Ovary (tissue), 3 donors: ENCODE measurements around the gene FBXL16.

Experiments
- POLR2A ChIP-seq: fragments of 450-650 bp; IDR thresholded peaks from one replicate; pipeline ENCODE4 v1.6.1; 2017; ENCODE audit warnings: antibody characterized with exemption, mild to moderate bottlenecking, moderate library complexity
- TF ChIP-seq, protein P1 (sequence below), 3 donors: fragments of 450-650 bp in 2 of 3; fragments of 200-600 bp in 1 of 3; IDR thresholded peaks; one replicate each; pipeline versions ENCODE4 v1.5.1 to v1.8.0; 2016 to 2022; ENCODE audit warnings: antibody characterized with exemption in 3 of 3, mild to moderate bottlenecking in 1 of 3
- donor health status: DM: no; HTN: no; CAD: no.

DNA sequence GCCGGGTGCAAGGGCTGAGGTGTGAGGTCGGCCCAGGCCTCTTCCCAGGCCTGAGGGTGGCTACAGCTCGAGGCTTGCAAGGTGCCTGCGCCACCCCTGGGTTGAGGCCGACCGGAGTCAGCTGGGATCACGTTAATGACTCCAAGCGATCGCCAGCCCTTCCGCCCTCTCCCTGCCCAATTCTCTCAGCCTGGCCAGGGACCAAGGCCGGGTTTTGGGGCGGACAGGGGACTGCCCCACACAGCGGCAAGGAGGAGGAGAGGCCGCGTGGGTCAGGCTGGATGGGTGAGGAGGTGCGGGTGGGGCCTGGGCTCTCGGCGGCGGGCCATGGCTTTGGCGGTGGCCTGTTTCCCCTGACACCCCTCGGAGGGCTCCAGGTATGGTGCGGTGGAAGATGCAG is 12.2 kb downstream of the FBXL16 start:
- TF ChIP-seq, protein P1, sequence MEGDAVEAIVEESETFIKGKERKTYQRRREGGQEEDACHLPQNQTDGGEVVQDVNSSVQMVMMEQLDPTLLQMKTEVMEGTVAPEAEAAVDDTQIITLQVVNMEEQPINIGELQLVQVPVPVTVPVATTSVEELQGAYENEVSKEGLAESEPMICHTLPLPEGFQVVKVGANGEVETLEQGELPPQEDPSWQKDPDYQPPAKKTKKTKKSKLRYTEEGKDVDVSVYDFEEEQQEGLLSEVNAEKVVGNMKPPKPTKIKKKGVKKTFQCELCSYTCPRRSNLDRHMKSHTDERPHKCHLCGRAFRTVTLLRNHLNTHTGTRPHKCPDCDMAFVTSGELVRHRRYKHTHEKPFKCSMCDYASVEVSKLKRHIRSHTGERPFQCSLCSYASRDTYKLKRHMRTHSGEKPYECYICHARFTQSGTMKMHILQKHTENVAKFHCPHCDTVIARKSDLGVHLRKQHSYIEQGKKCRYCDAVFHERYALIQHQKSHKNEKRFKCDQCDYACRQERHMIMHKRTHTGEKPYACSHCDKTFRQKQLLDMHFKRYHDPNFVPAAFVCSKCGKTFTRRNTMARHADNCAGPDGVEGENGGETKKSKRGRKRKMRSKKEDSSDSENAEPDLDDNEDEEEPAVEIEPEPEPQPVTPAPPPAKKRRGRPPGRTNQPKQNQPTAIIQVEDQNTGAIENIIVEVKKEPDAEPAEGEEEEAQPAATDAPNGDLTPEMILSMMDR (IDR thresholded peaks at IDR 0.05): no peak
- no peak for TF ChIP-seq POLR2A
